Effector CD8-positive, alpha-beta T cell (primary cell): ENCODE data around the gene SPATA13.
A peak's percentile ranks its signal among the peaks of the same experiment; 100 is the strongest.

ENCODE experiments used
- DNase-seq: peaks from one replicate; lab custom pipeline; 2025; lab: John Stamatoyannopoulos, UW

SPATA13 gene

GRCh38 chr13:24253520-24254145 lies 93.1 kb downstream of the SPATA13 start:
- DNase-seq = no peak

GRCh38 chr13:24254146-24254841 lies 93.8 kb downstream of the SPATA13 start:
- DNase-seq = peak; percentile 23

GRCh38 chr13:24257497-24257896 lies 97.0 kb downstream of the SPATA13 start:
- DNase-seq = no peak

GRCh38 chr13:24261566-24261965 lies 101.0 kb downstream of the SPATA13 start:
- no peak for DNase-seq

GRCh38 chr13:24263632-24264031 lies 103.1 kb downstream of the SPATA13 start:
- DNase-seq = no peak

- DNase-seq = peak; percentile 56
Observed at GRCh38 chr13:24264976-24265375, 104.5 kb downstream of the SPATA13 start.

- no peak for DNase-seq
Observed at GRCh38 chr13:24265453-24265852, 104.9 kb downstream of the SPATA13 start.

GRCh38 chr13:24267274-24267673 lies 106.8 kb downstream of the SPATA13 start:
- no peak for DNase-seq

GRCh38 chr13:24267801-24268200 lies 107.3 kb downstream of the SPATA13 start:
- no peak for DNase-seq

GRCh38 chr13:24269821-24270220 lies 109.3 kb downstream of the SPATA13 start:
- no peak for DNase-seq

- peak; percentile 25 for DNase-seq
Observed at GRCh38 chr13:24270639-24271141, 110.2 kb downstream of the SPATA13 start.

- DNase-seq = no peak
Observed at GRCh38 chr13:24271231-24271600, 110.7 kb downstream of the SPATA13 start.

- DNase-seq = peak; percentile 46
Observed at GRCh38 chr13:24271601-24272451, 111.3 kb downstream of the SPATA13 start.

- DNase-seq = no peak
Observed at GRCh38 chr13:24272452-24273161, 112.1 kb downstream of the SPATA13 start.

GRCh38 chr13:24273926-24274325 lies 113.4 kb downstream of the SPATA13 start:
- no peak for DNase-seq

GRCh38 chr13:24274452-24275021 lies 114.0 kb downstream of the SPATA13 start:
- peak; percentile 31 for DNase-seq

- DNase-seq = no peak
Observed at GRCh38 chr13:24275041-24275440, 114.5 kb downstream of the SPATA13 start.

- DNase-seq = no peak
Observed at GRCh38 chr13:24276306-24276705, 115.8 kb downstream of the SPATA13 start.

- DNase-seq = no peak
Observed at GRCh38 chr13:24276861-24277260, 116.3 kb downstream of the SPATA13 start.

- no peak for DNase-seq
Observed at GRCh38 chr13:24277761-24278160, 117.2 kb downstream of the SPATA13 start.

GRCh38 chr13:24279327-24280110 lies 119.0 kb downstream of the SPATA13 start:
- DNase-seq = no peak
